Neural crest cell (in vitro differentiated cells): ENCODE data around the gene ZNF133. TPM values are rescaled to one million over a fixed set of nuclear protein-coding genes. Genes with fewer than 3 reads are reported as not detected.

Source experiments
- DNase-seq: peaks from one replicate; pipeline ENCODE4 v3.0.0; 2021; ENCODE audit warnings: low read depth, mixed read lengths, low spot score
- H3K27ac Mint-ChIP-seq: one replicate; pipeline ENCODE4 v1.8.0; 2021; ENCODE audit warnings: mild to moderate bottlenecking, mixed read lengths; ENCODE audit not compliant: unreplicated experiment
- H3K27me3 Mint-ChIP-seq: 2 replicates; pipeline ENCODE4 v1.8.0; 2021; ENCODE audit warnings: low read depth, mild to moderate bottlenecking, mixed read lengths
- H3K36me3 Mint-ChIP-seq: 2 replicates; pipeline ENCODE4 v1.8.0; 2021; ENCODE audit warnings: low read depth, mild to moderate bottlenecking, mixed read lengths
- H3K4me1 Mint-ChIP-seq: 2 replicates; pipeline ENCODE4 v1.8.0; 2021; ENCODE audit warnings: mixed read lengths
- H3K4me3 Mint-ChIP-seq: one replicate; pipeline ENCODE4 v1.8.0; 2021; ENCODE audit warnings: mild to moderate bottlenecking, mixed read lengths
- H3K9me3 Mint-ChIP-seq: 2 replicates; pipeline ENCODE4 v1.8.0; 2021; ENCODE audit warnings: mixed read lengths
- total RNA-seq: library from RNA; stranded (reverse); gene quantifications from 2 replicates; pipeline ENCODE4 v1.2.1, GENCODE V29; 2021
- TF ChIP-seq, protein P1 (sequence below): fragments of 200-600 bp; sonication (generic); conservative IDR thresholded peaks from 2 replicates; pipeline ENCODE4 v1.5.0; 2021; ENCODE audit warnings: antibody characterized with exemption, mild to moderate bottlenecking

ZNF133 gene
- total RNA-seq, 1 donor from 2014 or later = 12.6 TPM

DNA sequence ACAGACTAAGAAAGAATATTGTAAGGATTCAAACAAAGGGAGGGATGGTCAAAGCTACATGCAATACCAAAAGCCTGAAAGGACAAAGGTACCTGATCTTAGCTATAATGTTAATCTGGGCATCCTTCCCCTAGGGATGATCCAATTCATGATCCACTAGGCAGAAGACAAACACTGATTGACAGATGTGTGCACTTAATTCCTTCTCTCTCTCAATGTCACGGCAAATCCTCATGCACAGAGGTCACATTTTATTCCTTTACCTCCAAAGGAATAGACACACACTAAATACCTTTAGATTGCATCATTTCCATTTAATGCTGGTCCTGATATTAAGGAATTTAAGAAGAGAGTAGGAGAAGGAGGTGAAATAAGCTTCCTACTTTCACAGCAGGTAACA, 73.4 kb downstream of the ZNF133 start:
- Mint-ChIP-seq H3K4me3 (no peak overlapping the region), H3K27ac (no peak overlapping the region), H3K4me1 (no peaks in the 10 kb centered on the region), H3K9me3 (no peaks in the 10 kb centered on the region), H3K27me3 (no peaks in the 10 kb centered on the region), H3K36me3 (no peaks in the 10 kb centered on the region)
- no peak for DNase-seq
- TF ChIP-seq, protein P1, sequence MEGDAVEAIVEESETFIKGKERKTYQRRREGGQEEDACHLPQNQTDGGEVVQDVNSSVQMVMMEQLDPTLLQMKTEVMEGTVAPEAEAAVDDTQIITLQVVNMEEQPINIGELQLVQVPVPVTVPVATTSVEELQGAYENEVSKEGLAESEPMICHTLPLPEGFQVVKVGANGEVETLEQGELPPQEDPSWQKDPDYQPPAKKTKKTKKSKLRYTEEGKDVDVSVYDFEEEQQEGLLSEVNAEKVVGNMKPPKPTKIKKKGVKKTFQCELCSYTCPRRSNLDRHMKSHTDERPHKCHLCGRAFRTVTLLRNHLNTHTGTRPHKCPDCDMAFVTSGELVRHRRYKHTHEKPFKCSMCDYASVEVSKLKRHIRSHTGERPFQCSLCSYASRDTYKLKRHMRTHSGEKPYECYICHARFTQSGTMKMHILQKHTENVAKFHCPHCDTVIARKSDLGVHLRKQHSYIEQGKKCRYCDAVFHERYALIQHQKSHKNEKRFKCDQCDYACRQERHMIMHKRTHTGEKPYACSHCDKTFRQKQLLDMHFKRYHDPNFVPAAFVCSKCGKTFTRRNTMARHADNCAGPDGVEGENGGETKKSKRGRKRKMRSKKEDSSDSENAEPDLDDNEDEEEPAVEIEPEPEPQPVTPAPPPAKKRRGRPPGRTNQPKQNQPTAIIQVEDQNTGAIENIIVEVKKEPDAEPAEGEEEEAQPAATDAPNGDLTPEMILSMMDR = no peak

DNA sequence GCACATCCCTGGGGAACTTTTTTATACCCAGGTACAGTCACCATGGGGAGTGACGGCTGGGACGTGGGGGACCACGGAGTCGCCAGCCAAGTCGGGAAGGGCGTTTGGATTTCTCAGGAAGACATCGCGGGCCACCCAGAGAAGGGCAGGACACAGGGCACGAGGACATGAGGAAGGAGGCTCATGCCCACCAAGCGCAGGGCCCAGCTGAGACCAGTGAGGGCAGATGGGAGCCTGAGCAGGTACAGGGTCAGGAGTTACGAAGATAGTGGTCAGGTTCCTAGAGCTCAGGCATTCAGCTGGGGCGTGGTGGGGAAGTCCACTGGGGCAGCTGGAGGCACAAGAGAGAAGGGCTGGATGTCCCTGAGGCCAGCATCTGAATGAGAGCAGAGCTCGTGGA, 74.6 kb downstream of the ZNF133 start:
- no peak for DNase-seq
- Mint-ChIP-seq H3K4me1 (no peaks in the 10 kb centered on the region), H3K36me3 (no peaks in the 10 kb centered on the region), H3K9me3 (peaks cover 3% of the 10 kb centered on the region), H3K27ac (no peak overlapping the region), H3K4me3 (no peak overlapping the region), H3K27me3 (no peaks in the 10 kb centered on the region)
- TF ChIP-seq, protein P1 = no peak

DNA sequence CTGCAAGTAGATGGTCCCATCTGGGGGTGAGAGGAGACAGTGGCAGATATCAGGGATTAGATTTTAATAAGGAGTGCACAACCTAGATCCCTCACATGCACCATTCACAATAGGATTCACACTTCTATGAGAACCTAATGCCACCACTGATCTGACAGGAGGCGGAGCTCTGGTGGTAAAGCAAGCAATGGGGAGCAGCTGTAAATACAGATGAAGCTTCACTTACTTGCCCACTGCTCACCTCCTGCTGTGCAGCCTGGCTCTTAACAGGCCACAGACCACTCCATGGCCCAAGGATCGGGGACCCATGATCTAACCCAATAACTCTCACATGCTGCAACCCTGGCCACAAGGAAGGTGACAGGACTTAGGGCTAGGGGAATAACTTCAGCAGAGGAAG, 75.4 kb downstream of the ZNF133 start:
- TF ChIP-seq, protein P1 = no peak
- no peak for DNase-seq
- Mint-ChIP-seq H3K27ac (no peak overlapping the region), H3K4me3 (no peak overlapping the region), H3K36me3 (no peaks in the 10 kb centered on the region), H3K9me3 (peaks cover 3% of the 10 kb centered on the region), H3K27me3 (no peaks in the 10 kb centered on the region), H3K4me1 (no peaks in the 10 kb centered on the region)

DNA sequence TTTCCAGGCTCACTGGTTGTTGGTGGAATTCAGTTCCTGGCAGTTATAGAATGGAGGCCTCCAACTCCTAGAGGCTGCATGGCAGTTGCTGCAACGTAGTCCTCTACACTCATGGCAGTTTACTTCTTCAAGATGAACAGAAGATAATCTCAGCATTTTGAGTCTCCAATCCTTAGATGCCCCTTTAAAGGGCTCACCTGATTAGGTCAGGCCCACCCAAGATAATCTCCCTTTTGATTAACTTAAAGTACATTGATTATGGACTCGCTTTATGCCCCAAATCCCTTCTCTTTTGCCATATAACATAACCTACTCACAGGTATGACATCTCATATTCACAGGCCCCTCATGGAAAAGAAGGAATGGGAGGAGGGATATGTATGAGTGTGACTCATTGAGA, 76.4 kb downstream of the ZNF133 start:
- Mint-ChIP-seq H3K27ac (no peak overlapping the region), H3K27me3 (no peaks in the 10 kb centered on the region), H3K9me3 (peaks cover 3% of the 10 kb centered on the region), H3K4me3 (no peak overlapping the region), H3K4me1 (no peaks in the 10 kb centered on the region), H3K36me3 (no peaks in the 10 kb centered on the region)
- no peak for DNase-seq
- TF ChIP-seq, protein P1 = no peak

Other genes starting within 250 kb of the ZNF133 start
- gene OVOL2, start 230.6 kb upstream of the ZNF133 start, total RNA-seq = not detected in 2 replicates
- 30.7 and 31.9 TPM in 2 replicates for gene KAT14, start 150.7 kb upstream of the ZNF133 start, total RNA-seq
- gene PET117, start 150.7 kb upstream of the ZNF133 start, total RNA-seq = 17.8 and 18.7 TPM in 2 replicates
- 7.5 and 8.0 TPM in 2 replicates for gene DZANK1, start 178.5 kb downstream of the ZNF133 start, total RNA-seq
- 12.9 and 14.1 TPM in 2 replicates for gene POLR3F, start 178.9 kb downstream of the ZNF133 start, total RNA-seq
- 23.6 and 23.7 TPM in 2 replicates for gene RBBP9, start 208.7 kb downstream of the ZNF133 start, total RNA-seq
- gene SEC23B, start 219.4 kb downstream of the ZNF133 start, total RNA-seq = 50.6 and 58.9 TPM in 2 replicates